ENCODE data around the gene SLC25A17. TPM values are rescaled to one million over a fixed set of nuclear protein-coding genes. Genes with fewer than 3 reads are reported as not detected.
"Not testable (repeated sequence)": the region's sequence is repeated elsewhere in the genome, so short reads cannot be mapped to it uniquely, and the experiment has no call there.

The SLC25A17 gene
- total RNA-seq, 1 donor from 2014 or later = 14.7 TPM

- DNase-seq (ENCODE audit: low read depth, low spot score) = no peak
Observed at GRCh38 chr22:40720538-40721256, 98.4 kb downstream of the SLC25A17 start.

- DNase-seq (ENCODE audit: low read depth, low spot score) = not testable (repeated sequence)
Observed at GRCh38 chr22:40720156-40720537, 99.0 kb downstream of the SLC25A17 start.

Other genes starting within 250 kb of the SLC25A17 start
- 19.7 and 25.8 TPM in 2 replicates for gene MRTFA, start 182.6 kb downstream of the SLC25A17 start, total RNA-seq
- not detected in 2 replicates for gene MCHR1, start 139.9 kb downstream of the SLC25A17 start, total RNA-seq
- 221 and 287 TPM in 2 replicates for gene ST13, start 37.3 kb upstream of the SLC25A17 start, total RNA-seq
- 7.3 and 9.2 TPM in 2 replicates for gene XPNPEP3, start 37.8 kb upstream of the SLC25A17 start, total RNA-seq
- gene DNAJB7, start 42.8 kb upstream of the SLC25A17 start, total RNA-seq = not detected in 2 replicates
- 72.7 and 80.7 TPM in 2 replicates for gene RBX1, start 132.0 kb upstream of the SLC25A17 start, total RNA-seq